Retinal pigment epithelial cell (primary cell): Measurements from ENCODE around the gene CD6.

Source experiments
- DNase-seq: peaks from one replicate; pipeline ENCODE4 v3.0.0-alpha.2; 2010; ENCODE audit warnings: low read depth
- H3K4me3 ChIP-seq: 2 replicates; pipeline ENCODE4 v1.5.1; 2011; ENCODE audit warnings: mild to moderate bottlenecking, low read length, control low read depth, moderate library complexity
- TF ChIP-seq, protein P1 (sequence below): conservative IDR thresholded peaks from 2 replicates; pipeline ENCODE4 v1.5.1; 2011; ENCODE audit warnings: low read depth, low read length, control low read depth, inconsistent platforms

Gene CD6

DNA sequence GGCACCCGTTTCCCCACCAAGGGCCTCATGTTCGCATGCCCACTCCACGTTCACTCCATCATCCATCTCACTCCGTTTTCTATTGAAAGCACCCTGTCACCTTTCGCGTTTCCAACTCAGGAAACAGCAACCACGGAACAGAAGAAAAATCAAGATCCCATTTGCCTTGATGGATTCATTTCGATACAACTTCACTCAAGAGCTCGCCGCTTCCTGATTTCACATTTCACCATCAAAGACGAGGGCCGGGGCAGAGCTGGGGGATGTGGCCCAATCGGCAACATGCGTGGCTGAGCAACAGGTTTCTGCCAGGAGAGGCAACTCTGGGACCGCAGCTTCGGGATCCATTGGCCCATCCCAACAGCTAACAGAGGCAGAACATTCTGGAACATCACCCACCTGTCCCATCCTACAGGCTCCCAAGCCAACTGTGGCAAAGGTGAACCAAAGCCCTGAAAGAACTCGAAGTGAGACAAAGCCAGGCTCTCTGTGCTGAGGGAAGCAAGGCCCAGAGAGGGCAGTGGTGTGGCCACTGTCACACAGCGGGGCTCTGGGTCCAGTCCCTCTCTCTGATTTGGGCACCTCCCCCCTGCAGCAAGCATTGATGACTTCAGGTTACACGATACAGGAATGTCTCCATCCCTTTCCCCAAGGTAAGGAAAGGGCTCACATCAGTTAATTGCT, 94.6 kb downstream of the CD6 start:
- DNase-seq = no peak
- H3K4me3 ChIP-seq = no peak overlapping the region
- TF ChIP-seq, protein P1, sequence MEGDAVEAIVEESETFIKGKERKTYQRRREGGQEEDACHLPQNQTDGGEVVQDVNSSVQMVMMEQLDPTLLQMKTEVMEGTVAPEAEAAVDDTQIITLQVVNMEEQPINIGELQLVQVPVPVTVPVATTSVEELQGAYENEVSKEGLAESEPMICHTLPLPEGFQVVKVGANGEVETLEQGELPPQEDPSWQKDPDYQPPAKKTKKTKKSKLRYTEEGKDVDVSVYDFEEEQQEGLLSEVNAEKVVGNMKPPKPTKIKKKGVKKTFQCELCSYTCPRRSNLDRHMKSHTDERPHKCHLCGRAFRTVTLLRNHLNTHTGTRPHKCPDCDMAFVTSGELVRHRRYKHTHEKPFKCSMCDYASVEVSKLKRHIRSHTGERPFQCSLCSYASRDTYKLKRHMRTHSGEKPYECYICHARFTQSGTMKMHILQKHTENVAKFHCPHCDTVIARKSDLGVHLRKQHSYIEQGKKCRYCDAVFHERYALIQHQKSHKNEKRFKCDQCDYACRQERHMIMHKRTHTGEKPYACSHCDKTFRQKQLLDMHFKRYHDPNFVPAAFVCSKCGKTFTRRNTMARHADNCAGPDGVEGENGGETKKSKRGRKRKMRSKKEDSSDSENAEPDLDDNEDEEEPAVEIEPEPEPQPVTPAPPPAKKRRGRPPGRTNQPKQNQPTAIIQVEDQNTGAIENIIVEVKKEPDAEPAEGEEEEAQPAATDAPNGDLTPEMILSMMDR = no peak

GRCh38 chr11:61066645-61067044, 95.2 kb downstream of the CD6 start:
- no peak overlapping the region for H3K4me3 ChIP-seq
- TF ChIP-seq, protein P1 = no peak

GRCh38 chr11:61067782-61068446, 96.4 kb downstream of the CD6 start:
- no peak for DNase-seq
- TF ChIP-seq, protein P1 = no peak
- H3K4me3 ChIP-seq = no peak overlapping the region

More at GRCh38 chr11:61066645-61067044, 95.2 kb downstream of the CD6 start:
- DNase-seq = no peak

- H3K4me3 ChIP-seq = no peak overlapping the region
- DNase-seq = no peak
- TF ChIP-seq, protein P1 = no peak
These were observed 97.1 kb downstream of the CD6 start for GRCh38 chr11:61068581-61068980.

GRCh38 chr11:61069427-61069826, 97.9 kb downstream of the CD6 start:
- DNase-seq = no peak
- TF ChIP-seq, protein P1 = no peak
- H3K4me3 ChIP-seq = no peak overlapping the region
